ENCODE measurements around the gene IFNGR2. TPM values are rescaled to one million over a fixed set of nuclear protein-coding genes. Genes with fewer than 3 reads are reported as not detected.

IFNGR2 gene
- total and polyA plus RNA-seq, 2 of the 13 experiments (the other 11 are each of a cell fraction or from before 2014, with no cell fraction given) = 61.3 to 117 TPM

- no peak overlapping the region for H3K4me2 ChIP-seq (ENCODE audit: low read depth, low read length)
- H3K4me3 ChIP-seq (replicated peaks in 1 of 3; ENCODE audit: insufficient read depth in 1 of 3, low read depth in 2 of 3, low read length in 3 of 3) = no peak overlapping the region
- H2AFZ ChIP-seq (ENCODE audit: low read length) = no peak overlapping the region
- no TSS peak for BruUV-seq (replicated peaks)
- H3K27me3 ChIP-seq (ENCODE audit: control insufficient read depth in 1 of 2, insufficient read depth in 2 of 2, low read length in 2 of 2) = no peaks in the 10 kb centered on the region
- no peak for TF ChIP-seq ZNF10 (CRISPR knock-in tag; IDR thresholded peaks at IDR 0.05; ENCODE audit: borderline replicate concordance, low read depth)
- TF ChIP-seq ZNF614 (CRISPR knock-in tag; IDR thresholded peaks at IDR 0.05; ENCODE audit: borderline replicate concordance) = no peak
- TF ChIP-seq ZBTB39 (CRISPR knock-in tag; IDR thresholded peaks at IDR 0.05) = no peak
- no peak for TF ChIP-seq EZH2 (conservative IDR thresholded peaks at IDR 0.05; ENCODE audit: low read depth, low read length)
- no peak for TF ChIP-seq FOXP1 (IDR thresholded peaks at IDR 0.05)
- TF ChIP-seq FOXP1 (CRISPR knock-in tag; IDR thresholded peaks at IDR 0.05) = no peak
- no peak for TF ChIP-seq THAP8 (CRISPR knock-in tag; IDR thresholded peaks at IDR 0.05; ENCODE audit: borderline replicate concordance)
- TF ChIP-seq RXRB (CRISPR knock-in tag; IDR thresholded peaks at IDR 0.05; ENCODE audit: borderline replicate concordance) = no peak
- H4K20me1 ChIP-seq (ENCODE audit: insufficient read depth, low read length) = no peaks in the 10 kb centered on the region
- intact Hi-C loops (cut with micrococcal nuclease; ENCODE audit: unreplicated experiment) = no loop called here
- DNase-seq (ENCODE audit: low spot score) (no peak), FAIRE-seq (no peak), ATAC-seq (no peak)
- H3K79me2 ChIP-seq (ENCODE audit: insufficient read depth, low read length) = no peaks in the 10 kb centered on the region
- no peaks in the 10 kb centered on the region for H3K9me3 ChIP-seq (ENCODE audit: low read length)
- ChIA-PET POLR2A (no interaction called here), CTCF (ENCODE audit: low intra/inter-chr PET ratio, low total read pairs) (no interaction called here)
- H3K27ac ChIP-seq (ENCODE audit: extremely low read length, insufficient read depth, low read length) = no peak overlapping the region
- no peaks in the 10 kb centered on the region for H3K4me1 ChIP-seq (ENCODE audit: insufficient read depth, low read length)
- H3K36me3 ChIP-seq (replicated peaks in 1 of 2; ENCODE audit: control insufficient read depth in 1 of 2, insufficient read depth in 2 of 2, low read length in 2 of 2) = peaks cover 26 to 70% of the 10 kb centered on the region in 2 experiments
- H3K9ac ChIP-seq (ENCODE audit: insufficient read depth, low read depth, low read length) = no peak overlapping the region
- WGBS (ENCODE audit: low lambda C conversion rate) = 98% methylated on average over 6 of the region's 6 CpGs
- in situ Hi-C loops (cut with HindIII; ENCODE audit: extremely low pct_ligation_motif_present, low pct_unique_long_range_greater_than_20kb) = no loop called here
Measured at GRCh38 chr21:33432496-33432895, 29.3 kb downstream of the IFNGR2 start.

All from HepG2 (cell line).